Measurements from ENCODE around the gene TAS2R42.

TAS2R42 gene

GRCh38 chr12:11186837-11187236 lies at the start of gene TAS2R42:
TAS2R42 (minus strand) TSS chr12:11186937; CDS start chr12:11186937, 0 bp downstream.
- DNase-seq: no peak

GRCh38 chr12:11233532-11233931 lies 46.8 kb upstream of the TAS2R42 start:
- no peak for DNase-seq

GRCh38 chr12:11228296-11228879 lies 41.7 kb upstream of the TAS2R42 start:
- DNase-seq: peak; percentile 14

- DNase-seq: no peak
Observed at GRCh38 chr12:11227373-11227772, 40.6 kb upstream of the TAS2R42 start.

GRCh38 chr12:11209113-11209512 lies 22.4 kb upstream of the TAS2R42 start:
- DNase-seq: no peak

- no peak for DNase-seq
Observed at GRCh38 chr12:11204173-11204572, 17.4 kb upstream of the TAS2R42 start.

- DNase-seq: no peak
Observed at GRCh38 chr12:11202811-11203210, 16.1 kb upstream of the TAS2R42 start.

GRCh38 chr12:11183011-11183410 lies 3.7 kb downstream of the TAS2R42 start:
- no peak for DNase-seq

- no peak for DNase-seq
Observed at GRCh38 chr12:11182529-11182928, 4.2 kb downstream of the TAS2R42 start.

GRCh38 chr12:11178250-11178649 lies 8.5 kb downstream of the TAS2R42 start:
- DNase-seq: no peak

- DNase-seq: no peak
Observed at GRCh38 chr12:11174022-11174421, 12.7 kb downstream of the TAS2R42 start.

- DNase-seq: no peak
Observed at GRCh38 chr12:11171969-11172675, 14.6 kb downstream of the TAS2R42 start.

GRCh38 chr12:11171145-11171968 lies 15.4 kb downstream of the TAS2R42 start, which contains the start of gene SMIM10L1:
SMIM10L1 (plus strand) TSS chr12:11171194; CDS start chr12:11171357, 163 bp downstream.
- DNase-seq: peak; percentile 97

- no peak for DNase-seq
Observed at GRCh38 chr12:11170810-11171144, 16.0 kb downstream of the TAS2R42 start.

- no peak for DNase-seq
Observed at GRCh38 chr12:11166300-11166699, 20.4 kb downstream of the TAS2R42 start.

- no peak for DNase-seq
Observed at GRCh38 chr12:11164384-11164783, 22.4 kb downstream of the TAS2R42 start.

- no peak for DNase-seq
Observed at GRCh38 chr12:11162502-11162901, 24.2 kb downstream of the TAS2R42 start.

- DNase-seq: no peak
Observed at GRCh38 chr12:11158885-11159444, 27.8 kb downstream of the TAS2R42 start.

GRCh38 chr12:11154400-11154925 lies 32.3 kb downstream of the TAS2R42 start:
- DNase-seq: no peak

- DNase-seq: no peak
Observed at GRCh38 chr12:11152725-11153124, 34.0 kb downstream of the TAS2R42 start.

- DNase-seq: no peak
Observed at GRCh38 chr12:11150832-11151231, 35.9 kb downstream of the TAS2R42 start.

GRCh38 chr12:11147420-11147819 lies 39.3 kb downstream of the TAS2R42 start:
- no peak for DNase-seq

GRCh38 chr12:11144297-11144696 lies 42.4 kb downstream of the TAS2R42 start:
- DNase-seq: no peak

Data from amniotic stem cell (primary cell).